HG03575 (cell line): ENCODE measurements around the gene MYO9B.
"Not testable (repeated sequence)": the region's sequence is repeated elsewhere in the genome, so short reads cannot be mapped to it uniquely, and the experiment has no call there.

Experiments
- ATAC-seq: cut with Tn5 transposase; IDR thresholded peaks from one replicate; pipeline ENCODE4 v1.9.1; 2021; ENCODE audit not compliant: unreplicated experiment, insufficient number of reproducible peaks, low FRiP score; ENCODE audit errors: extremely low read depth

The MYO9B gene

DNA sequence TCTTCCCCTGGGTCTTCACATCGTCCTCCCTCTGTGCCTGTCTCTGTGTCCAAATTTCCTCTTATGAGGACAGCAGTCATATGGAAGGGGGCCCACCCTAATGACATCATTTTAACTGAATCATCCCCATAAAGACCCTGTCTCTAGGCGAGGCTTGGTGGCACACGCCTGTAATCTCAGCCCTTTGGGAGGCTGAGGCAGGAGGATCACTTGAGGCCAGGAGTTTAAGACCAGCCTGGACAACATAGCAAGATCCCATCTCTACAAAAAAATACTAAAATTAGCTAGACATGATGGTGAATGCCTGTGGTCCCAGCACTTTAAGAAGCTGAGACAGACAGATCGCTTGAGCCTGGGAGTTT, 4.8 kb downstream of the MYO9B start:
- ATAC-seq = no peak

GRCh38 chr19:17081672-17082630, 6.4 kb downstream of the MYO9B start:
- ATAC-seq = no peak

DNA sequence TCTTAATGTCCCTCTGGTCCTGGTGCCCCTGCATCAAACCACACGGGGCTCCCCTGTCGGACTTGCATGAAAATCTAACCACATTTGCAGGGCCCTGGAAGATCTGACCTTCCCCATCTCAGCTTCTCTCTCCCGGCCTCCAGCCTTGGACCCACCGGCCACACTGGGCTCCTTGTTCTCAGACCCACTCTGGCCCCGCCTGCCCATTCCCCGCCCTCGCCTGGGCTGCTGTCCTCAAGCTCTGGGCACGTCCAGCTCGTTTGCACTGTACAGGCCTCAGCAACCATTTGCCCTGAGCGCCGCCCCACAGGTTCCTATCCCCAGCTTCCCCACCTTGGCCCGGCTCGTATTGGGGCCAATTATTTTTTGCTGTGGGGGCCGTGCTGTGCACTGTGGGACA, 10.5 kb downstream of the MYO9B start:
- ATAC-seq = no peak

DNA sequence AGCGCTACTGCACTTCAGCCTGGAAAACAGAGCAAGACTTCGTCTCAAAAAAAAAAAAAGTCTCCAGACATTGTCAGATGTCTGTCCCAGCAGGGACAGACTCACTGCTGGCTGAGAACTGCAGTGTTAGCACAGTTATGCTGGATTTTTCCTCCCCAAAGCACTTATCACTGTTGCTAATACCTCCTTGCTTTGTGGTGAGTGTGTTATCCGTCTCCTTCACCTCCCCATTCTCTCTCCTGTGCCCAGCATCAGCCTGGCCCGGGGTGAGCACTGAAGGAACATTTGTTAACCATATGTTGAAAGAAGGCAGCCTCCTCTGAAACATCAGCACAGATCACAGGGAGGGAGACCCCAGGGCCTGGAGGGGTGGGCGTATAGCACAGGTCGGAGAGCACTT, 11.3 kb downstream of the MYO9B start:
- ATAC-seq = no peak

DNA sequence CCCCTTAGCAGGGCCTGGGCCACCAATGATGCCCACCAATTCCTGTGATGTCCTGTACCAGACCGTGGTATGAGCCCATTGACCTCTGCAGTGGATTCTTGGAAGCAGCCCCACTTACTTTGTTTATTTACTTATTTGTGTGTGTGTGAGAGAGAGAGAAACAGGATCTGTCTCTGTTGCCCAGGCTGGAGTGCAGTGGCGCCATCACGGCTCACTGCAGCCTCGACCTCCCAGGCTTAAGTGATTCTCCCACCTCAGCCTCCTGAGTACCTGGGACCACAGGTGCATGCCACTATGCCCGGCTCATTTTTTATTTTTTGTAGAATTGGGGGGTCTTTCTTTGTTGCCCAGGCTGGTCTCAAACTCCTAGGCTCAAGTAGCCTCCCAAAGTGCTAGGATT, 13.0 kb downstream of the MYO9B start:
- no peak for ATAC-seq

GRCh38 chr19:17090583-17090982, 15.0 kb downstream of the MYO9B start:
- no peak for ATAC-seq

- no peak for ATAC-seq
Observed at GRCh38 chr19:17091758-17092333, 16.3 kb downstream of the MYO9B start.

DNA sequence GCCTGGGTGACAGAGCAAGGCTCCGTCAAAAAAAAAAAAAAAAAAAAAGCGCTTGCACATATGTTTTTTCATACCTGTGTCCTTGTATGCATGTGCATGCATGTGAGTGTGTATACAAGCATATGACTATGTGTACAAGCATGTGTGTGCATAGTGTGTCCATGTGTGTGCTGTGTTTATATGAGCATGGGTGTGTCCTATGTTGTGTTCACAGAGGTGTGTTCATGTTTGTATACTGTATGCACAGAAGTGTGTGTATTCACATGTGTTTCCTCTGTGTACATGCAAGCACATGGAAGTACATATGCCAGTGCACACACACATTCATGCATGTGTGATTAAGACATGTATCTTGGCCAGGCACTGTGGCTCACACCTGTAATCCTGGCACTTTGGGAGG, 17.1 kb downstream of the MYO9B start:
- no peak for ATAC-seq

GRCh38 chr19:17094694-17095093, 19.1 kb downstream of the MYO9B start:
- not testable (repeated sequence) for ATAC-seq

- no peak for ATAC-seq
Observed at GRCh38 chr19:17095141-17095919, 19.8 kb downstream of the MYO9B start.

GRCh38 chr19:17097593-17098126, 22.1 kb downstream of the MYO9B start:
- no peak for ATAC-seq

DNA sequence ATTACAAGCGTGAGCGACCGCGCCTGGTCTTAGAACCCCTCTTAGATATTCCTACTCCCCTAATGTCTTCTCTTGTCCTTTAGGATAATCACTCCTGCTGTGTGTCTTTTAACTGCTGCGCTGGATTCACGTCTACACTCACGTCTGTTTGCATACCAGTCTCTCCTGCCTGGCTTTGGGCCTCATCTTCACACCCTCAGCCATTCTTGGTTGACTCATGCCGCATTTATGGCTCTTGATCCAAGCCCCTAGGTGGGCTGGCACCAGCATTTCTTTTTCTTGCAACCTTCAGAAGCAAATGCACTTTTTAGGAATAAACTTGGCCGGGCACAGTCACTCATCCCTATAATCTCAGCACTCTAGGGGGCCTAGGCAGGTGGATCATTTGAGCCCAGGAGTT, 22.7 kb downstream of the MYO9B start:
- ATAC-seq = no peak

DNA sequence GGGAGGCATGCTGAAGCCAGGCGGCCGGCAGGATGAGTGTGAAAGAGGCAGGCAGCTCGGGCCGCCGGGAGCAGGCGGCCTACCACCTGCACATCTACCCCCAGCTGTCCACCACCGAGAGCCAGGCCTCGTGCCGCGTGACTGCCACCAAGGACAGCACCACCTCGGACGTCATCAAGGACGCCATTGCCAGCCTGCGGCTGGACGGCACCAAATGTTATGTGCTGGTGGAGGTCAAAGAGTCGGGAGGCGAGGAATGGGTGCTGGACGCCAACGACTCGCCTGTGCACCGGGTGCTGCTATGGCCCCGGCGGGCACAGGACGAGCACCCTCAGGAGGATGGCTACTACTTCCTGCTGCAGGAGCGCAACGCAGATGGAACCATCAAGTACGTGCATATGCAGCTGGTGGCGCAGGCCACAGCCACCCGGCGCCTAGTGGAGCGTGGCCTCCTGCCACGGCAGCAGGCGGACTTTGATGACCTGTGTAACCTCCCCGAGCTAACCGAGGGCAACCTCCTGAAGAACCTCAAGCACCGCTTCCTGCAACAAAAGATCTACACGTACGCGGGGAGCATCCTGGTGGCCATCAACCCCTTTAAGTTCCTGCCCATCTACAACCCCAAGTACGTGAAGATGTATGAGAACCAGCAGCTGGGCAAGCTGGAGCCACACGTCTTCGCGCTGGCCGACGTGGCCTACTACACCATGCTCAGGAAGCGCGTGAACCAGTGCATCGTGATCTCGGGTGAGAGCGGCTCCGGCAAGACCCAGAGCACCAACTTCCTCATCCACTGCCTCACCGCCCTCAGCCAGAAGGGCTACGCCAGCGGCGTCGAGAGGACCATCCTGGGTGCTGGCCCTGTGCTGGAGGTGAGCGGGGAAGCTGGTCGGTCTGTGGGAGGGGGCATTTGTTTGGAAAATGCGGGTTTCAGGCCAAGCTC, 26.4 kb downstream of the MYO9B start:
- ATAC-seq = no peak

DNA sequence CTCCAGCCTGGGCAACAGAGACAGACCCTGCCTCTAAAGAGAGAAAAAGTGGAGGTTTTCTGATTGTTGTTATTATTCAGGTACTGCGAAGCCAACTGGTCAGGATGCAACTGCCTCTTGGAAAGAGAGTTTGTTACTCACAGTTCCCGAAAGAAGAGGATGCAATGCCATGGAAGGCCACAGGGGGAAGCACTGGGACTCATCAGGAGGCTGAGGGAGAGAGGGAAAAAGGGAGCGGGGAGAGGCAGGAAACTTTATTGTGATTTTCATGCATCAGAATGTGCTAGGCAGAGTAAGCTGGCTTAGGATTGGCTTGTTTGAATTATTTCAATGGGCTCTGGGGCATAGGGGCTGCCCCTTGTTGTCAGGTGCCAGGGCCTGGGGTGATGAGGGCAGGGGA, 27.6 kb downstream of the MYO9B start:
- ATAC-seq = no peak

GRCh38 chr19:17104679-17105078, 29.1 kb downstream of the MYO9B start:
- ATAC-seq = no peak

GRCh38 chr19:17105556-17105955, 30.0 kb downstream of the MYO9B start:
- ATAC-seq = no peak

- not testable (repeated sequence) for ATAC-seq
Observed at GRCh38 chr19:17106964-17107363, 31.4 kb downstream of the MYO9B start.

- ATAC-seq = no peak
Observed at GRCh38 chr19:17107546-17108452, 32.2 kb downstream of the MYO9B start.
